Stimulated activated CD4-positive, alpha-beta T cell treated with anti-CD3 and anti-CD28 coated beads, TNF-alpha, amount 100 ng/mL, for 24 hours (primary cell): ENCODE data around the gene FAM174B.

Experiments used
- DNase-seq, 3 experiments: peaks; one replicate each; pipeline ENCODE4 v3.0.0-alpha.2; 2020; ENCODE audit warnings: low read depth in 3 of 3

The FAM174B gene

GRCh38 chr15:92571824-92572223 lies 83.8 kb downstream of the FAM174B start:
- no peak for DNase-seq

GRCh38 chr15:92570391-92570790 lies 85.2 kb downstream of the FAM174B start:
- no peak for DNase-seq

GRCh38 chr15:92569778-92570177 lies 85.8 kb downstream of the FAM174B start:
- no peak for DNase-seq
